ELR (cell line): ENCODE results near the gene NUP93.

Experiments used
- DNase-seq: peaks from one replicate; pipeline ENCODE4 v3.0.0-alpha.2; 2015; ENCODE audit warnings: low read depth

Gene NUP93

GRCh38 chr16:56743840-56744239 lies 13.9 kb downstream of the NUP93 start:
- DNase-seq, result peak; percentile 85

- no peak for DNase-seq
These were observed 15.2 kb downstream of the NUP93 start for GRCh38 chr16:56744996-56745640.

GRCh38 chr16:56747486-56748045 lies 17.6 kb downstream of the NUP93 start:
- no peak for DNase-seq

GRCh38 chr16:56748191-56748590 lies 18.3 kb downstream of the NUP93 start:
- DNase-seq, result no peak

GRCh38 chr16:56748826-56749225 lies 18.9 kb downstream of the NUP93 start:
- DNase-seq, result no peak

- no peak for DNase-seq
These were observed 20.0 kb downstream of the NUP93 start for GRCh38 chr16:56749672-56750491.

GRCh38 chr16:56753410-56753809 lies 23.5 kb downstream of the NUP93 start:
- peak; percentile 71 for DNase-seq

- no peak for DNase-seq
These were observed 25.1 kb downstream of the NUP93 start for GRCh38 chr16:56755038-56755437.

- DNase-seq, result no peak
These were observed 28.5 kb downstream of the NUP93 start for GRCh38 chr16:56758432-56758831.

- DNase-seq, result no peak
These were observed 29.0 kb downstream of the NUP93 start for GRCh38 chr16:56758930-56759329.

- no peak for DNase-seq
These were observed 33.5 kb downstream of the NUP93 start for GRCh38 chr16:56763291-56763916.

- no peak for DNase-seq
These were observed 34.9 kb downstream of the NUP93 start for GRCh38 chr16:56764835-56765234.

GRCh38 chr16:56765949-56766348 lies 36.0 kb downstream of the NUP93 start:
- DNase-seq, result no peak

- DNase-seq, result no peak
These were observed 37.1 kb downstream of the NUP93 start for GRCh38 chr16:56767024-56767423.

- DNase-seq, result no peak
These were observed 39.7 kb downstream of the NUP93 start for GRCh38 chr16:56769677-56770076.

- no peak for DNase-seq
These were observed 41.8 kb downstream of the NUP93 start for GRCh38 chr16:56771558-56772279.

- DNase-seq, result no peak
These were observed 43.6 kb downstream of the NUP93 start for GRCh38 chr16:56773532-56773931.

- no peak for DNase-seq
These were observed 44.2 kb downstream of the NUP93 start for GRCh38 chr16:56774016-56774680.

GRCh38 chr16:56775162-56775561 lies 45.2 kb downstream of the NUP93 start:
- DNase-seq, result no peak

GRCh38 chr16:56776562-56776961 lies 46.6 kb downstream of the NUP93 start:
- DNase-seq, result no peak

GRCh38 chr16:56777001-56777400 lies 47.1 kb downstream of the NUP93 start:
- no peak for DNase-seq

- no peak for DNase-seq
These were observed 47.6 kb downstream of the NUP93 start for GRCh38 chr16:56777482-56777881.
